RKO (cell line): ENCODE measurements around the gene ARMC9.
"Not testable (repeated sequence)": the region's sequence is repeated elsewhere in the genome, so short reads cannot be mapped to it uniquely, and the experiment has no call there.

Source experiments
- DNase-seq: peaks from one replicate; pipeline ENCODE4 v3.0.0-alpha.2; 2016; ENCODE audit warnings: low spot score

The ARMC9 gene

DNA sequence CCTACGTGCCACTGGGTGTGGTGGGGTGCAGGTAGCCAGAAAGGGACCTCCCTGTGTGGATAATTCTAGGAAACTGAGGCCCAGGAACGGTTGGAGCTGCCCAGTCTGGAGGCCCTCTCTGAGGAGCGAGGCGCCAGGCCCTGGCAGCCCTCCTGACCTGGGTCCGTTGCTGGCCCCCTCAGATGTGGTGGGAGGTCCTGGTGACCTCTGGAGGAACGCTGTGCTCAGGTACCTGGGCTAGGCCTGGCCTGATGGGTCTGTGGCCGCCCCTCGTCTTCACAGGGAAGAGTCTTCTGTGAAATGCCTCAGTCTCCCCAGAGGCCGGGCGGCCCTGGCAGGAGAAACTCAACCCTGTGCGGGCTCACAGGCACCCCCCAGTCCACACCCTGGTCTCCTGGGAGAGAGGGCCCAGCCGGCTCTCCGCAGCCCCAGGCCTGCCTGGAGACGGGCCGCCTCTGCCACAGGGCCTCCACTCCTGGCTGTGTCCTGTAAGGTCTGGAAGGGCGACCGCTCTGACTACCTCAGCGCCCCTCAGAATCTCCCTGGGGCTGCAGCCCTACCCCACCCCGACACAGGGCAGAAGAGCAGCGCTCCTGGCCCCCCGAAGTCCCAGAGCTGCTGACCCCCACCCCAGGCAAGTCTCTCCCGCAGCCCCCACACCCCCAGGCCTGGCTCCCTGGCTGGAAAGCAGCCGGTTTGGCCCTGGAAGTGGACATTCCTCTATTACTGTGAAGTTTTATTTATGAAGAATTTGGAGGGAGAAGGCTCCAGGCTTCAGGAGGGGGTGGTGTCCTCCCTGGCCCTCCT lies 200.8 kb downstream of the ARMC9 start:
- DNase-seq: no peak

DNA sequence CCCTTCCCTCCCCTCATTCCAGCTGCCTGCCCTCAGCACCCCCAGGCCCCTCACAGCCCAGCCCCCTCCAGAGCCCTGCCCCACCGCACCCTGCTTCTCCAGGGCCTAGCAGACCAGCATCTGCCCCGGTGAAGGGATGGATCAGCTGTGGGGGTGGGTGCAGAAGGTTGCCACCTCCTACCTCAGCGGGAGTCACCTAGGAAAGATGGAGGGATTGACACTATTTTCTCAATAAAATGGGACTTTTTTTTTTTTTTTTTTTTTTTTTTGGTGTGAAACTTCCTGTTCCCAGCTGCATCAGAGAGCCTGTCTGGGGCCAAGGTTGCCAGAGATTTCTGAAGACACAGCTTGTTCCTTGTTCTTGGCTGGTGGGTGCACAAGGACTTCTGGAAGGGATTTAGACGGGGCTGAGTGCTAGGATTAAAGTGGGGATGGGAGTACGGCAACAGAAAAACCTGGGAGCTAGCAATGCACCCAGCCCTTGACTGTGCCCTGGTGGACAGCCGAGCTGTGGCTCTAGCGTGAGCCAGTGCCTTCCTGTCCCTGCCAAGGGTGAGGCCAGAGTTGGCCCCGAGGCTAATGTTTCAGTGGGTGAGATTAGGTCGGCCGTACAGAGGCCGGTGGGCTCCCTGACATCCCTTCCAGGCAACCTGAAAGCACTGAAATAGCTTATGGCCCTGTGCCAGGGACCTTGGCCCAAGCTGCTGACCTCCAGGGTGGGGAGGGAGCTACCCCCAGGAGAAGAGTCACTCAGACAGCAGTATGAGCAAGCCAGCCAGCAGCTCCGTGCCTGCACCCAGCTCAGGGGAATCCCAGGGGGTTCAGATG lies 201.6 kb downstream of the ARMC9 start:
- DNase-seq: no peak

GRCh38 chr2:231400681-231401080 lies 202.2 kb downstream of the ARMC9 start:
- not testable (repeated sequence) for DNase-seq

GRCh38 chr2:231401101-231401500 lies 202.7 kb downstream of the ARMC9 start:
- not testable (repeated sequence) for DNase-seq

GRCh38 chr2:231403421-231404182 lies 205.2 kb downstream of the ARMC9 start:
- DNase-seq: not testable (repeated sequence)

- DNase-seq: not testable (repeated sequence)
Measured at GRCh38 chr2:231404183-231404578, 205.8 kb downstream of the ARMC9 start.

- not testable (repeated sequence) for DNase-seq
Measured at GRCh38 chr2:231405601-231406367, 207.4 kb downstream of the ARMC9 start.

GRCh38 chr2:231407686-231408085 lies 209.3 kb downstream of the ARMC9 start:
- DNase-seq: not testable (repeated sequence)

GRCh38 chr2:231408304-231408703 lies 209.9 kb downstream of the ARMC9 start:
- not testable (repeated sequence) for DNase-seq

GRCh38 chr2:231409776-231410175 lies 211.3 kb downstream of the ARMC9 start:
- DNase-seq: no peak

DNA sequence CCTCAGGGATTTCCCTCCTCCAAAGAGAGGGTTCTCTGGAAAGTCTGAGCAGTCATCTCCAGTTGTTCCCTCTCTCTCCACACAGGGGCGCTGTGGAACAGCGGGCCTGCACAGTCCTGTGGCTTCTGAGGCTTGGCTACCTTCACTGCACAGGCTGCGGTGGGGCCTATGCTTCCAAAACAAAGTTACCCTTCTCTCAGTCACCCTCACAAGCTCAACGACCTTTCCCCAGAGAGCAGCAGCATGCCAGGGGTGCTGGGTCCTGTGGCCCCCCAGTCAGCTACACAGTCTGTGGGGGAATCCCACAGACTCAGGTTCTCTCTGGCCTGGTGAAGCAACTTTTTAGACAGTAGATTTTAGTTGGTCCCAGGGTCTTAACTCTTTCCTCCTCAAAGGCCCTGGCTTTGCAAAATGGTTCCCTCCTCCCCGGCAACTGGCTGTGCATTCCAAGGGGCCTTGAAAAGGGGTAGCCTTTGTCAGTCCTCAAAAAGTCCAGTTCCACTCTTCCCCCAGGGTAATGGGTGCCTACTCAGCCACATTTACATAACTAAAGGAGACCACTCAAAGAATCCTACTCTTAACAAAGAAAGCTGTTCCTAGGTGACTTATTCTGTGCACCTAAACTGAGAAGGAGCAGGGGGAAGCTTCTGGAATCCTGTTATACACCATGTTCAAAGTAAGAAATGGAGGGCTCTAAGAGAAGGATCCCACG lies 212.0 kb downstream of the ARMC9 start:
- DNase-seq: no peak

GRCh38 chr2:231411237-231411636 lies 212.8 kb downstream of the ARMC9 start:
- no peak for DNase-seq

DNA sequence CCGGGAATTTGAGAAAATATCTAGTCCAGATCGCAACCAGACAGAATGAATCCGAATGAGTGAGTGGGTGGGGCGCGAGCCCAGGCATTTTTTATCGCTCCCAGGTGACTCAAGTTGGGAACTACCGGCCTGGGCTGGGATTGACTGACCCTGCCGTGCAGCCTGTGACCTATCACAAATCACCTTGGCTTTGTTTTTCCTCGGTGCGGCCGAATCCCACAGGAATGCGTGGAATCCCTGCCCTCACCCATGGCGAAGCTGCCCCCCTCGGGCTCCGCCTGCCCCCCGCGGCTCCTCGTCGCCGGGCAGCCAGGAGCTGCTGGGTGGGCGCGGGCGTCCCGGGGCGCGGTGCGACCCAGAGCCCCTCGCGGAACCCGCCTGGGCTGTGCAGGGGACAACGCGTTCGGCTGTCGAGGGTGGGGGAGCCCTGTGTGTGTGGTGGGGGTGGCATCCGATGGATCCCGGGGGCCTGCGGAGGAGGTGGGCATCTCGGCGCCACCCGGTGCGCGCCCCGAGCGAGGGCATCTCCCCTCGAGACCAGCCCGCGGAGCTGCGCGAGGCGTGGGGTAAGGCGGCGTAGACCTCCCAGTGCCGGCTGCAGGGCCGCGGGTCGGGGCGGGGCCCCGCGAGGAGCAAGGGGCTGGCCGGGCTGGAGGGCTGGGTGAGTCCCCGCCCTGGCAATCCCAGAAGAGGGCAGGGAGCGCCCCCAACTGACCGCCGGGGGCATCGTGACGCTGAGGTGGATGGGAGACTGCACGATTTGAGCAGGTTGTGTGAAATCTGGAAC lies 213.6 kb downstream of the ARMC9 start:
- DNase-seq: peak; percentile 86

- no peak for DNase-seq
Measured at GRCh38 chr2:231412618-231412963, 214.2 kb downstream of the ARMC9 start.

DNA sequence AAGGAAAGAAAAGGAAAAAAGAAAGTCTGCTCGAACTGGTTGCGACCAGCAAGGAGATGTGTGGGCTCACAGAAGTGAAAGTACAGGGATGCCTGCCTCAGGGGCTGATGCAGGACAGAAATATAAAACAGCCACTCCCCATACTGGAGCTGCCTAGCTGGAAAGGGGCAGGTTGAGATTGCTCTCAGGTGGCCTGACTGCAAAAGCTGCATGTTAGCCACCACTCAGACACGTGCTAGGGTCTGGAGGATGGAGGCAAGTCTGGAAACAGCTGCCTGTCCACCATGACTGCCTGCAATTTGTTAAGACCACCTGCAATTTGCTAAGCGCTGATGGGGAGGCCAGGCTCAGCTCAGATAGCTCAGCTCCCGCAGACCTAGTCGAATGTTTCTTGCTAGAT lies 215.0 kb downstream of the ARMC9 start:
- DNase-seq: no peak

DNA sequence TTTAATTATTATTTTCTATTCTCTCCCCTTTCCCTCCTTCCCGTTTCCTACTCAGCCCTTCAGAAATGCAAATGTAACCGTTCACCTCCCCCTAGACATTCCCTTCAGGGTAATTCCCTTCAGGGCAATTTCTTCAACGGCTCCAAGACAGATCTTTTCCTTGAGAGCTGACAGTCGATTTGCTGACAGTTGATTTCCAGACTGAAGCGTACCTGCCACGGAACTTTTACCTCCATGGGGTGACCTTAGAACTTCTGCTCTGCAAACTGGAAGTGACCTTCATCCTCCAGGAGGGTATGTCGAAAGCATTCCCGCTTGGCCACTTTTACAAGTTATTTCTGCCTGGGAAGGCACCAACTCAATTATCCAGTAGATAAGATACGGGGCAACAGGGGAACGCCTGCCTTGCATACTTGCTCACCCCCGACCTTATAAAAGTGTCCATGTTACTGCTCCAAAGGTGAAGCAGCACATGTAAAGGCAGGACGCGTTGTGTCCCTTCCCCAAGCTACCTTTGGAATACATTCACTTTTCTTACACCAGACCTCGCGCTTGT lies 215.6 kb downstream of the ARMC9 start:
- no peak for DNase-seq

DNA sequence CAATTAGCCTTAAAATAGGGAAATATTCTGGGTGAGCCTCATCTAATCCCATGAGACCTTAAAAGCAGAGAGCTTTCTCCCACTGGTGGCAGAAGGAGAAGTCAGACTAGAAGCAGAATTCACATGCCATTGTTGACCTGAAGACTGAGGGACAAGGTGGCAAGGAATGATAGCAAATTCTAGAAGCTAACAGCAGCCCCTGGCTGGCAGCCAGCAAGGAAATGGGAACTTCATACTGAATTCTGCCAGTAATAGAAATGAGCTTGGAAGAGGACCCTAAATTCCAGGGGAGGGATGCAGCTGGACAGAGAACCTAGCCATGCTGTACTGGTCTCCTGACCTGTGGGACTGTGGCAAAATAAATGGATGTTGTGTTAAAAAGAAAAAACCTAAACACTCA lies 216.6 kb downstream of the ARMC9 start:
- no peak for DNase-seq

DNA sequence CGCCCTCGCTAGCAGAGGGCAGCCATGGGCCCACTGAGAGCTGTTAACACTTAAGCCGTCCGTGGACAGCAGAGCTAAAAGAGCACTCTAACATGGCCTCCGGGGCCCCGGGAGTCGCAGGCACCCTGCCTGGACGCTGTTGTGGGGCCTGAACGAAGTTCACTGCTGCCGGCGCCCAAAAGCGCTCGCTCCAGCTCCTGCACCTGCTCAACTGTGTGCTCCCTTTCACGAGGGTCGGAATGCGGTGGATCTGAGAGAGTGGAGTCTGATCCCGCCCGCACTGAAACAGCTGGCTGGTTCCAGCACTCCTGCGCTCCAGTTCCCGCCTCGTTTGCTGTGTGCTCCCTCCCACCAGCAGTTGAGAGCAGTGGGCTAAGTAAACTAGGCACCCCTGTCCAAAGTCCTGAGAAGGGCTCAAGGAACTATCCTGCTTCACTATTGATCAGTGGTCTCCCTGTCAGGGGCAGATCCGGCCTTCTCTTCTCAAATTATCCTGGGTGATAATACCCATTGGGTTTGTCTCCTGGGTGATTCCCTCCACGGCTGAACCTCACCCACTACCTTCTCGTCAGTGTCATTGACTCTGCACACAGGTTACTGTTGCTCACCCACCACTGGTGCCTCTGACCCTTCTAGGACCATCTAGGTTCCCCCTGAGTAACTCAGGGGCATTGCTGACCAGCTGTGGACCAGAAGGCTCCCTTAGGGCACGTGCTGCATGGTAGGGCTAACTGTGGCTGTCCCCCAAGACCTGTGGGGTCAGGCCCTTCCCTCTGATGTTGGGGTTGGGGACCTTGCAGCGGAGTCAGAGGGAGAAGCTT lies 220.6 kb downstream of the ARMC9 start:
- no peak for DNase-seq

- no peak for DNase-seq
Measured at GRCh38 chr2:231421051-231421580, 222.7 kb downstream of the ARMC9 start.
